ENCODE measurements around the gene TTC36. TPM values are rescaled to one million over a fixed set of nuclear protein-coding genes. Genes with fewer than 3 reads are reported as not detected.
A peak's percentile ranks its signal among the peaks of the same experiment; 100 is the strongest.
"Not testable (repeated sequence)": the region's sequence is repeated elsewhere in the genome, so short reads cannot be mapped to it uniquely, and the experiment has no call there.

Gene TTC36, protein sequence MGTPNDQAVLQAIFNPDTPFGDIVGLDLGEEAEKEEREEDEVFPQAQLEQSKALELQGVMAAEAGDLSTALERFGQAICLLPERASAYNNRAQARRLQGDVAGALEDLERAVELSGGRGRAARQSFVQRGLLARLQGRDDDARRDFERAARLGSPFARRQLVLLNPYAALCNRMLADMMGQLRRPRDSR
- total RNA-seq = under 1 TPM; 0.23 to 0.55 TPM

DNA sequence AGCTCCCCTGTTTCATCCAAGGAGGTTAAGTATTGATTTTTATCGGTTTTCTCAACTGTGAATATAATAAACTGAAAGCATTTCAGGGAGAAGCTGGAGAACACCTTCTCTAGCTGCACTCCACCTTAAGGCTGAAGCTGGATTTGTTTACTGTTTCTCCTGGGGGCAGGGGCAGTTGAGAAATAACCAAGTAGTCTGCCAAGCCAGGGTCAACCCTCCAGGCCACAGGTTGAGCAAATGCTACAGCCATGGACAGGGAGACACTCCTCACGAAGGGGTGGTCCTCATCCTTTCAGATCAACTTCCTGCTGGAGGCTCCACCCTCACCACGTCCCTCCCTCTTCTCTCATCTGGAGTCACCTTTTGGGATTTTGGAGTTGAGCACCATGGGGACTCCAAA lies at the start of gene TTC36:
TTC36 (plus strand) TSS at position 366 of the 400 bp plus-strand sequence; CDS start at position 387, 21 bp downstream.
- Mint-ChIP-seq H3K27me3 (no peaks in the 10 kb centered on the region), H3K4me3 (no peak within 1 kb of the TSS), H3K4me1 (peaks cover 24% of the 10 kb centered on the region), H3K9me3 (no peaks in the 10 kb centered on the region), H3K36me3 (ENCODE audit: low read depth) (peaks cover 22% of the 10 kb centered on the region), H3K27ac (no peak within 1 kb of the TSS)
- DNase-seq = no peak
- CTCF ChIA-PET = interaction anchor here (0.8 kb wide), 1 partner anchor 12 kb away, joined by 3 read pairs; no protein-coding TSS in a partner anchor
- POLR2A ChIA-PET = interaction anchor here (0.6 to 0.9 kb wide), 2 partner anchors 12 to 45 kb away, joined by 3 read pairs; partner anchors contain the start of gene ARCN1

DNA sequence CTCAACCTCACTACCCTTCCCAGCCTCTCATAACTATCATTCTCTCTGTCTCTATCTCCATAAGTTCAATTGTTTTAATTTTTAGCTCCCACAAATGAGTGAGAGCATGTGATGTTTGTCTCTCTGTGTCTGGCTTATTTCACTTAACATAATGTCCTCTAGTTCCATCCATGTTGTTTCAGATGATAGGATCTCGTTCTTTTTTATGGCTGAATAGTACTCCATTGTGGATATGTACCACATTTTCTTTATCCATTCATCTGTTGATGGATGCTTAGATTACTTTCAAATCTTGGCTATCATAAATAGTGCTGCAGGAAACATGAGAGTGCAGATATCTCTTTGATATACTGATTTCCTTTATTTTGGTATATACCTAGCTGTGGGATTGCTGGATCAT lies 46.0 kb upstream of the TTC36 start:
- H3K4me1 Mint-ChIP-seq, DNase-seq, H3K4me3 Mint-ChIP-seq, H3K9me3 Mint-ChIP-seq, H3K27me3 Mint-ChIP-seq, H3K27ac Mint-ChIP-seq, CTCF ChIA-PET: not testable (repeated sequence)
- peaks cover 67% of the 10 kb centered on the region for H3K36me3 Mint-ChIP-seq (ENCODE audit: low read depth)
- POLR2A ChIA-PET = interaction anchor here (0.8 to 1.4 kb wide), 3 partner anchors 33 to 49 kb away, joined by 3 to 5 read pairs (median 3); partner anchors contain the start of gene KMT2A

DNA sequence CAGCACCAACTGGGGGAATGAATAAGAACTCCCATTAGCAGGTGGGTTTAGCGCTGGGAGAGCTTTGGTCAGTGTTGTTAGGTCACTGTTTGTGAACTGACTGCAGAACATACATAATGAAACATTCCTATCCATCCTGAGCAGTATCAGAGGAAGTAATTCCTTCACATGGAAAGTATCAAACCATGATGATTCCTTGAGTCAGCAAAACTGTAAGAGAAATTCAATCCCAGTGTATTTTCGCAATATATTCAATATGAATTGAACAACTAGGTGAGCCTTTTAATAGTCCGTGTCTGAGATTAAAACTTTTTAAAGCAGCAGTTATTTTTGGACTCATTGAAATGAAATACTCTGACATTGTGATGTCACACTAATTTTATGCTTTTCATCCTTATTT lies 42.9 kb upstream of the TTC36 start:
- ChIA-PET CTCF (no interaction called here), POLR2A (interaction anchor here (0.8 kb wide), 1 partner anchor 30 kb away, joined by 4 read pairs; no protein-coding TSS in a partner anchor)
- H3K27ac Mint-ChIP-seq = peak overlapping the region; percentile 34

DNA sequence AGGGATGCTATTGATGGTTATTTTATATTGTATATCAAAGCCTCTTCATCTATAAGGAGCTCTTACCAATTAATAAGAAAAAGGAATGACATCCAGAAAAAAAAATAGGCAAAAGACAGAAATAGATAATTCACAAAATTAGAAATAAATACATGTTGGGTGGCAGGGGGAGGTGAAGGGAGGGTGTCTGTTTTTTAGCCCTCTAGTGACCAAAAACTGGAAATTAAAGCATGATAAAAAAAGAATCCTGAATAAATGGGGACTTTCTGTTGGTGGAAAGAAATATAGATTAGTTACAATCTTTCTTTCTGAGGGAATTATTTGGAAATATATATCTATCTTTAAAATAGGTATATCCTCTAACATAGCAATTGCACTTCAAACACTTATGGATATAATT lies 42.0 kb upstream of the TTC36 start:
- no peaks in the 10 kb centered on the region for H3K27me3 Mint-ChIP-seq
- H3K36me3 Mint-ChIP-seq (ENCODE audit: low read depth) = peaks cover 57% of the 10 kb centered on the region
- no peaks in the 10 kb centered on the region for H3K4me1 Mint-ChIP-seq
- no peak overlapping the region for H3K27ac Mint-ChIP-seq
- DNase-seq = no peak
- no peaks in the 10 kb centered on the region for H3K9me3 Mint-ChIP-seq
- CTCF ChIA-PET = interaction anchor here (0.6 kb wide), 1 partner anchor 239 kb away, joined by 3 read pairs; no protein-coding TSS in a partner anchor
- no peak overlapping the region for H3K4me3 Mint-ChIP-seq
- POLR2A ChIA-PET = interaction anchor here (1.5 kb wide), 1 partner anchor 83 kb away, joined by 3 read pairs; no protein-coding TSS in a partner anchor

More for the DNA sequence above, 42.9 kb upstream of the TTC36 start:
- H3K4me3 Mint-ChIP-seq = no peak overlapping the region
- no peak for DNase-seq
- no peaks in the 10 kb centered on the region for H3K9me3 Mint-ChIP-seq
- no peaks in the 10 kb centered on the region for H3K4me1 Mint-ChIP-seq
- no peaks in the 10 kb centered on the region for H3K27me3 Mint-ChIP-seq
- peaks cover 57% of the 10 kb centered on the region for H3K36me3 Mint-ChIP-seq (ENCODE audit: low read depth)

DNA sequence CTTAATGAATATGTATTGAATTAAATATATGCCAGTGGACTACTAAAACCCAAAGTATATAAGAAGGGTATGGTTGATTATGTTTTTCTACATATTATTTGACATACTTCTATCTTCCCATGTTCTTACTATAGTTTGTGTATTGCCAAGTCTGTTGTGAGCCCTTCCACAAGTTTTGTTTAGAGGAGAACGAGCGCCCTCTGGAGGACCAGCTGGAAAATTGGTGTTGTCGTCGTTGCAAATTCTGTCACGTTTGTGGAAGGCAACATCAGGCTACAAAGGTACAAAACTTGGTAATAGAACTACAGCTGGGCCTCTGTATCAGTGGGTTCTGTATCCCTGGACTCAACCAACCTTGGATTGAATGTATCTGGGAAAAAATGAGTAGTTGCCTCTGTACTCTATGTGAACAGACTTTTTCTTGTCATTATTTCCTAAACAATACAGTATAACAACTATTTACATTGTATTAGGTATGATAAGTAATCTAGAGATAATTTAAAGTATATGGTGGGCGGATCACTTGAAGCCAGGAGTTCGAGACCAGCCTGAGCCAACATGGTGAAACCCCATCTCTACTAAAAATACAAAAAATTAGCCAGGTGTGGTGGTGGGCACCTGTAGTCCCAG lies 38.7 kb upstream of the TTC36 start:
- no peak overlapping the region for H3K27ac Mint-ChIP-seq
- H3K27me3 Mint-ChIP-seq = no peaks in the 10 kb centered on the region
- peak; percentile 83 for DNase-seq
- no peaks in the 10 kb centered on the region for H3K4me1 Mint-ChIP-seq
- H3K4me3 Mint-ChIP-seq = no peak overlapping the region
- ChIA-PET CTCF (interaction anchor here (0.8 to 3.7 kb wide), 19 partner anchors 9 to 290 kb away, joined by 3 to 23 read pairs (median 5); partner anchors contain the start of genes ATP5MG and KMT2A), POLR2A (interaction anchor here (1.1 to 1.4 kb wide), 2 partner anchors 53 to 91 kb away, joined by 4 read pairs; no protein-coding TSS in a partner anchor)
- H3K36me3 Mint-ChIP-seq (ENCODE audit: low read depth) = peaks cover 55% of the 10 kb centered on the region
- H3K9me3 Mint-ChIP-seq = no peaks in the 10 kb centered on the region

DNA sequence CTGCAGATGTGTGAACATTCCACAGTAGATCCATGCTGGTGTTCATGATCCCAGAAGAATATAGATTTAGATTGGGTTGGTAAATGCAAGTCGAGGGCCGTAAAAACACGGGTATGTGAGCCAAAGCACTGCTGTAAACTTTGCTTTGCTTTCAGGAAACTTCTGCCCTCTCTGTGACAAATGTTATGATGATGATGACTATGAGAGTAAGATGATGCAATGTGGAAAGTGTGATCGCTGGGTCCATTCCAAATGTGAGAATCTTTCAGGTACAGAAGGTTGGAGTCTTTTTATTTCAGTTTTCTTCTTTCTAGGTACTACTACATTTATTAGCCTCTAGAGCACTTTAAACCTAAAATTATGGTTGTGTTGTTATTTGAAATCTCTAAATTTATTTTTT lies 36.2 kb upstream of the TTC36 start:
- H3K4me1 Mint-ChIP-seq = no peaks in the 10 kb centered on the region
- H3K4me3 Mint-ChIP-seq = no peak overlapping the region
- H3K27me3 Mint-ChIP-seq = no peaks in the 10 kb centered on the region
- ChIA-PET POLR2A (no interaction called here), CTCF (interaction anchor here (0.9 to 3.7 kb wide), 6 partner anchors 27 to 293 kb away, joined by 3 to 23 read pairs (median 4); no protein-coding TSS in a partner anchor)
- H3K36me3 Mint-ChIP-seq (ENCODE audit: low read depth) = peaks cover 60% of the 10 kb centered on the region
- no peaks in the 10 kb centered on the region for H3K9me3 Mint-ChIP-seq
- DNase-seq = no peak
- H3K27ac Mint-ChIP-seq = no peak overlapping the region

DNA sequence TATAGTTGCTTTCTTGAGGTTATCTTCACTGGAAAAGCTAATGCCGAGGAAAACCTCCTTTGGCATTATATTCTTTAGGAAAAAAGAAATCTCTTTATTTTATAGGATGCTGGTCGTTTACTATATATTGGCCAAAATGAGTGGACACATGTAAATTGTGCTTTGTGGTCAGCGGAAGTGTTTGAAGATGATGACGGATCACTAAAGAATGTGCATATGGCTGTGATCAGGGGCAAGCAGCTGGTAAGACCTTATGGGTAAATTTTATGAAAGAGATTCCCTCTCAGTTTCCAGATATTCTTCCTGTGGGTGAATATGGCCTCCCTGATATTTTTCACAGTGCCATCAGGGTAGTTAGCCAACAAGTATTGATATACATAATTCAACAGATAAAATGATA lies 29.4 kb upstream of the TTC36 start:
- Mint-ChIP-seq H3K4me3 (no peak overlapping the region), H3K27me3 (no peaks in the 10 kb centered on the region), H3K36me3 (ENCODE audit: low read depth) (peaks cover 78% of the 10 kb centered on the region), H3K27ac (no peak overlapping the region), H3K9me3 (no peaks in the 10 kb centered on the region), H3K4me1 (no peaks in the 10 kb centered on the region)
- ChIA-PET POLR2A (no interaction called here), CTCF (interaction anchor here (1.1 to 1.2 kb wide), 2 partner anchors 9 to 27 kb away, joined by 3 to 4 read pairs; no protein-coding TSS in a partner anchor)
- no peak for DNase-seq

DNA sequence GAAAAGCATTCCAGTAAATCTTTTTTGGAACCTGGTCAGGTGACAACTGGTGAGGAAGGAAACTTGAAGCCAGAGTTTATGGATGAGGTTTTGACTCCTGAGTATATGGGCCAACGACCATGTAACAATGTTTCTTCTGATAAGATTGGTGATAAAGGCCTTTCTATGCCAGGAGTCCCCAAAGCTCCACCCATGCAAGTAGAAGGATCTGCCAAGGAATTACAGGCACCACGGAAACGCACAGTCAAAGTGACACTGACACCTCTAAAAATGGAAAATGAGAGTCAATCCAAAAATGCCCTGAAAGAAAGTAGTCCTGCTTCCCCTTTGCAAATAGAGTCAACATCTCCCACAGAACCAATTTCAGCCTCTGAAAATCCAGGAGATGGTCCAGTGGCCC lies 24.1 kb upstream of the TTC36 start:
- H3K27me3 Mint-ChIP-seq = no peaks in the 10 kb centered on the region
- H3K36me3 Mint-ChIP-seq (ENCODE audit: low read depth) = peaks cover 81% of the 10 kb centered on the region
- H3K4me1 Mint-ChIP-seq = no peaks in the 10 kb centered on the region
- ChIA-PET POLR2A (no interaction called here), CTCF (no interaction called here)
- H3K4me3 Mint-ChIP-seq = no peak overlapping the region
- H3K27ac Mint-ChIP-seq = no peak overlapping the region
- DNase-seq = no peak
- H3K9me3 Mint-ChIP-seq = no peaks in the 10 kb centered on the region

DNA sequence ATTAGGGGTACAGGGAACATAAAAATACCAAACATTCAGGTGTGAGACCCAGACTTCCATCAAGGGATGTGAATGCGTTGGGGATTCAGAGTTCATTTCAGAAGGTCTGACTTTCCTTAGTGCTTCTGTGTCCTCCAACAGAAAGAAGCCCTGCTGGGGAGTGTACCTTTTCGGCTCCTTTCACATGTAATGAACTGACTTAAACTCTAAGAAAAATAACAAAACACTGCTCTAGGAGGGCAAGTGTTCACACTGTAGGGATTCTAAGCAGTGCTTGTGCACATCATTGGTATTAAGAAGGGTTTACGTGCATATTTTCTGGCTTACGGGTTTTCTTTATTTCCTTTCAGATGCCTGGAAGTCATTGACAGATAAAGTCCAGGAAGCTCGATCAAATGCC lies 15.7 kb upstream of the TTC36 start:
- H3K27me3 Mint-ChIP-seq = no peaks in the 10 kb centered on the region
- no peak for DNase-seq
- CTCF ChIA-PET = no interaction called here

DNA sequence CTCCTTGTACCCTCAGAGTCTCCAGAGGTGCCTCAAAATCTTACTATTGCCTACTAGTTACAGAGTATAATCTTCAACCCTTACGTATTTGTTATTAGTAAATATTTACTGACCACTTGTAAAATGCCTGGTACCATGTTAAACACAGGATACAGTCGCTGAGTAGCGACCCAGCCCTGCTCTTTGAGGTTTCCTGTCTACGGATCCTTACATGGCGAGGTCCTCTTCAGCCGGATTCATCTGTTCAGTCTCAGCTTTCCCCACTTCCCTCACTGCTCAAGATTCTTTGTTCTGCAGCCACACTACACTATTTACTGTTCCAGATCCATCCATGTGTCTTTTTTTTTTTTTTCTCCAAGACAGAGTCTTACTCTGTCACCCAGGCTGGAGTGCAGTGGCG lies 13.2 kb upstream of the TTC36 start:
- Mint-ChIP-seq H3K27ac (peak overlapping the region; percentile 71), H3K9me3 (no peaks in the 10 kb centered on the region), H3K4me3 (no peak overlapping the region), H3K36me3 (ENCODE audit: low read depth) (peaks cover 51% of the 10 kb centered on the region), H3K4me1 (peaks cover 8% of the 10 kb centered on the region), H3K27me3 (no peaks in the 10 kb centered on the region)
- ChIA-PET CTCF (no interaction called here), POLR2A (interaction anchor here (0.6 kb wide), 1 partner anchor 219 kb away, joined by 3 read pairs; no protein-coding TSS in a partner anchor)
- DNase-seq = no peak

More for the DNA sequence above, 15.7 kb upstream of the TTC36 start:
- peaks cover 8% of the 10 kb centered on the region for H3K4me1 Mint-ChIP-seq
- H3K27ac Mint-ChIP-seq = no peak overlapping the region
- H3K4me3 Mint-ChIP-seq = no peak overlapping the region
- H3K9me3 Mint-ChIP-seq = no peaks in the 10 kb centered on the region
- POLR2A ChIA-PET = no interaction called here
- H3K36me3 Mint-ChIP-seq (ENCODE audit: low read depth) = peaks cover 50% of the 10 kb centered on the region

DNA sequence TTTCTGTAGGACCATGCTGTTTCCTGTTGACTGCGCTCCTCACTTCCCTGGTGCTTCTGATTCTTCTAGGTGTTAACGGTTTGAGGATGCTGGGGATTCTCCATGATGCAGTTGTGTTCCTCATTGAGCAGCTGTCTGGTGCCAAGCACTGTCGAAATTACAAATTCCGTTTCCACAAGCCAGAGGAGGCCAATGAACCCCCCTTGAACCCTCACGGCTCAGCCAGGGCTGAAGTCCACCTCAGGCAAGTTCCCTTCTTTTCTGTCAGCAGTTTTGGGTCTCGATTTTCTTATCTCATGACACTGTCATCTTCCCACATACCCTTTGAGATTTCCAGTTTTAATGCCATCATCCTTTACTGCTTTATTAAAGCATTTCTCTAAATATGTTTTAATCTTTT lies 7.7 kb upstream of the TTC36 start:
- Mint-ChIP-seq H3K27ac (peak overlapping the region; percentile 16), H3K4me3 (no peak overlapping the region), H3K9me3 (no peaks in the 10 kb centered on the region), H3K27me3 (no peaks in the 10 kb centered on the region), H3K36me3 (ENCODE audit: low read depth) (peaks cover 59% of the 10 kb centered on the region), H3K4me1 (peaks cover 2% of the 10 kb centered on the region)
- CTCF ChIA-PET = no interaction called here
- DNase-seq = no peak
- POLR2A ChIA-PET = interaction anchor here (1.1 kb wide), 2 partner anchors 54 to 121 kb away, joined by 3 read pairs; no protein-coding TSS in a partner anchor

DNA sequence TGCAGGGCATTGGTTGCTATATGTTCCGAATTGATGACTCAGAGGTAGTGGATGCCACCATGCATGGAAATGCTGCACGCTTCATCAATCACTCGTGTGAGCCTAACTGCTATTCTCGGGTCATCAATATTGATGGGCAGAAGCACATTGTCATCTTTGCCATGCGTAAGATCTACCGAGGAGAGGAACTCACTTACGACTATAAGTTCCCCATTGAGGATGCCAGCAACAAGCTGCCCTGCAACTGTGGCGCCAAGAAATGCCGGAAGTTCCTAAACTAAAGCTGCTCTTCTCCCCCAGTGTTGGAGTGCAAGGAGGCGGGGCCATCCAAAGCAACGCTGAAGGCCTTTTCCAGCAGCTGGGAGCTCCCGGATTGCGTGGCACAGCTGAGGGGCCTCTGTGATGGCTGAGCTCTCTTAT lies 5.4 kb upstream of the TTC36 start:
- Mint-ChIP-seq H3K27me3 (no peaks in the 10 kb centered on the region), H3K4me3 (no peak overlapping the region), H3K27ac (no peak overlapping the region)

DNA sequence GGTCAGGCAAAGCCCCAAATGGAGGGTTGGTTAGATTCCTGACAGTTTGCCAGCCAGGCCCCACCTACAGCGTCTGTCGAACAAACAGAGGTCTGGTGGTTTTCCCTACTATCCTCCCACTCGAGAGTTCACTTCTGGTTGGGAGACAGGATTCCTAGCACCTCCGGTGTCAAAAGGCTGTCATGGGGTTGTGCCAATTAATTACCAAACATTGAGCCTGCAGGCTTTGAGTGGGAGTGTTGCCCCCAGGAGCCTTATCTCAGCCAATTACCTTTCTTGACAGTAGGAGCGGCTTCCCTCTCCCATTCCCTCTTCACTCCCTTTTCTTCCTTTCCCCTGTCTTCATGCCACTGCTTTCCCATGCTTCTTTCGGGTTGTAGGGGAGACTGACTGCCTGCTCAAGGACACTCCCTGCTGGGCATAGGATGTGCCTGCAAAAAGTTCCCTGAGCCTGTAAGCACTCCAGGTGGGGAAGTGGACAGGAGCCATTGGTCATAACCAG lies 4.7 kb upstream of the TTC36 start:
- no peak for DNase-seq
- Mint-ChIP-seq H3K4me3 (no peak overlapping the region), H3K27me3 (no peaks in the 10 kb centered on the region), H3K4me1 (peaks cover 2% of the 10 kb centered on the region), H3K9me3 (no peaks in the 10 kb centered on the region), H3K36me3 (ENCODE audit: low read depth) (peaks cover 52% of the 10 kb centered on the region), H3K27ac (peak overlapping the region; percentile 51)
- ChIA-PET CTCF (interaction anchor here (1.2 kb wide), 1 partner anchor 26 kb away, joined by 3 read pairs; no protein-coding TSS in a partner anchor), POLR2A (no interaction called here)

More for the DNA sequence above, 5.4 kb upstream of the TTC36 start:
- CTCF ChIA-PET = no interaction called here
- POLR2A ChIA-PET = no interaction called here
- DNase-seq = no peak
- Mint-ChIP-seq H3K9me3 (no peaks in the 10 kb centered on the region), H3K4me1 (peaks cover 2% of the 10 kb centered on the region), H3K36me3 (ENCODE audit: low read depth) (peaks cover 52% of the 10 kb centered on the region)
